Endothelial cell of umbilical vein (primary cell): ENCODE data around the gene OR3A3.
"Not testable (repeated sequence)": the region's sequence is repeated elsewhere in the genome, so short reads cannot be mapped to it uniquely, and the experiment has no call there.

Experiments
- EZH2 ChIP-seq: IDR thresholded peaks from 2 replicates; pipeline ENCODE4 v1.6.1; 2012; ENCODE audit warnings: borderline replicate concordance, low read depth, mild to moderate bottlenecking, moderate library complexity, low read length, inconsistent platforms; ENCODE audit not compliant: severe bottlenecking
- FOS ChIP-seq: IDR thresholded peaks from 2 replicates; pipeline ENCODE4 v1.6.1; 2011; ENCODE audit warnings: mild to moderate bottlenecking, low read length, moderate library complexity, borderline replicate concordance; ENCODE audit not compliant: insufficient read depth
- GATA2 ChIP-seq: IDR thresholded peaks from 2 replicates; pipeline ENCODE4 v1.7.0; 2011; ENCODE audit warnings: low read depth, mild to moderate bottlenecking, moderate library complexity, mixed read lengths, low read length; ENCODE audit not compliant: insufficient read length, insufficient read depth
- JUN ChIP-seq: IDR thresholded peaks from 2 replicates; pipeline ENCODE4 v1.6.1; 2011; ENCODE audit warnings: borderline replicate concordance, low read depth; ENCODE audit not compliant: insufficient read length, insufficient read depth
- MYC ChIP-seq: IDR thresholded peaks from one replicate; pipeline ENCODE4 v1.6.1; 2011; ENCODE audit warnings: mild to moderate bottlenecking, low read depth, low read length
- POLR2A ChIP-seq: IDR thresholded peaks from 2 replicates; pipeline ENCODE4 v1.6.1; 2012; ENCODE audit warnings: low read depth, mild to moderate bottlenecking, control low read depth, low read length
- POLR2AphosphoS5 ChIP-seq: IDR thresholded peaks from 2 replicates; pipeline ENCODE4 v1.6.1; 2012; ENCODE audit warnings: low read depth, mild to moderate bottlenecking, control low read depth, low read length, moderate library complexity; ENCODE audit not compliant: insufficient read depth
- TF ChIP-seq, protein P1 (sequence below), 2 donors: IDR thresholded peaks; 1 replicate in 1 of 2; 2 replicates in 1 of 2; pipeline ENCODE4 v1.5.1; 2011; ENCODE audit warnings: low read length in 2 of 2, mild to moderate bottlenecking in 2 of 2, moderate library complexity in 2 of 2, control low read depth in 1 of 2, inconsistent platforms in 1 of 2, low read depth in 1 of 2; ENCODE audit not compliant: insufficient read depth in 1 of 2; ENCODE audit errors: extremely low read depth in 1 of 2
- TF ChIP-seq, protein P2 (sequence below): IDR thresholded peaks from 2 replicates; pipeline ENCODE4 v1.6.1; 2011; ENCODE audit not compliant: insufficient read depth, insufficient read length

DNA sequence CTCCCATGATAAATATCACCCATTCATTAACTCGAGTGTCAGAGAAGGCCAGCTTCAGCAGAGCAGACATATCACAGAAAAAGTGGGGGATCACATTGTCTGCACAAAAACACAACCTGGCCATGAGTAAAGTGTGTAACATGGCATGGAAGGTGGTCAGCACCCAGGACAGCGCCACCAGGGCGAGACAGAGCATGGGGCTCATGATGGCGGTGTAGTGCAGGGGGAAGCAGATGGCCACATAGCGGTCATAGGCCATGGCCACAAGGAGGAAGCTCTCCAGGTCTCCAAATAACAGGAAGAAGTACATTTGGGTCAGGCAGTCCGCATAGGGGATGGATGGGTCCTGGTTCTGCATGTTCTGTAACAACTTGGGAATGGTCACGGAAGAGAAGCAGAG, 13.4 kb upstream of the OR3A3 start:
- TF ChIP-seq, protein P1, sequence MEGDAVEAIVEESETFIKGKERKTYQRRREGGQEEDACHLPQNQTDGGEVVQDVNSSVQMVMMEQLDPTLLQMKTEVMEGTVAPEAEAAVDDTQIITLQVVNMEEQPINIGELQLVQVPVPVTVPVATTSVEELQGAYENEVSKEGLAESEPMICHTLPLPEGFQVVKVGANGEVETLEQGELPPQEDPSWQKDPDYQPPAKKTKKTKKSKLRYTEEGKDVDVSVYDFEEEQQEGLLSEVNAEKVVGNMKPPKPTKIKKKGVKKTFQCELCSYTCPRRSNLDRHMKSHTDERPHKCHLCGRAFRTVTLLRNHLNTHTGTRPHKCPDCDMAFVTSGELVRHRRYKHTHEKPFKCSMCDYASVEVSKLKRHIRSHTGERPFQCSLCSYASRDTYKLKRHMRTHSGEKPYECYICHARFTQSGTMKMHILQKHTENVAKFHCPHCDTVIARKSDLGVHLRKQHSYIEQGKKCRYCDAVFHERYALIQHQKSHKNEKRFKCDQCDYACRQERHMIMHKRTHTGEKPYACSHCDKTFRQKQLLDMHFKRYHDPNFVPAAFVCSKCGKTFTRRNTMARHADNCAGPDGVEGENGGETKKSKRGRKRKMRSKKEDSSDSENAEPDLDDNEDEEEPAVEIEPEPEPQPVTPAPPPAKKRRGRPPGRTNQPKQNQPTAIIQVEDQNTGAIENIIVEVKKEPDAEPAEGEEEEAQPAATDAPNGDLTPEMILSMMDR (IDR thresholded peaks at IDR 0.05; ENCODE audit: extremely low read depth in 1 of 2, insufficient read depth in 1 of 2, low read depth in 1 of 2, low read length in 2 of 2) = not testable (repeated sequence)
- TF ChIP-seq JUN, EZH2, POLR2AphosphoS5, POLR2A, MYC, GATA2, FOS: not testable (repeated sequence)
- TF ChIP-seq, protein P2, sequence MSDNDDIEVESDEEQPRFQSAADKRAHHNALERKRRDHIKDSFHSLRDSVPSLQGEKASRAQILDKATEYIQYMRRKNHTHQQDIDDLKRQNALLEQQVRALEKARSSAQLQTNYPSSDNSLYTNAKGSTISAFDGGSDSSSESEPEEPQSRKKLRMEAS = not testable (repeated sequence)
